ENCODE results near the gene RUNX2.

DNA sequence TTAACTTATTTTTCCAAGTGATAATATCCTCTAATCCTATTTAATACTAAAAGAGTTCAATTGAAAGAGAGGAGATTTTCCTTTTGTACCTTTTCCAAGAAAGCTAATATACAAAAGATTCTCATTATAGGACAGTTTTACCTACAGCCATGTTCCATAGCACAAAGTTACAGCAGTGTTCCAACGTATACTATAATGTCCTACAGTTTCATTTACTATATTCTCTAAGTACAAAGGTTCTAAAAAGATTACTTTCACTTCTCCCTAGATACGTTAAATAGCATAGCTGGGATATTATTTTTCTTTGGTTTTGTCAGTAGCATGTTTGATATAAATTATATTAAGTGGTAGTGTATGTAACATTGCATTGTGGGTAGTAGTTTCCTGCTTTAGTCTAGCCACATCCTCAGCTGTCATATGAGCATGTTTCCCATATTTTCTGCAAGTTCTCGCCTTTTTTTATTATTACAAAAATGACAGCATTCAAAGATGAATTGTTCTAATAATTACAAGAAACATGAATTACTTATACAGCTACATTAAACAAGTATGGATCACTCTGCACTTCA is 4.4 kb upstream of the RUNX2 start:
- TF ChIP-seq, protein P1, sequence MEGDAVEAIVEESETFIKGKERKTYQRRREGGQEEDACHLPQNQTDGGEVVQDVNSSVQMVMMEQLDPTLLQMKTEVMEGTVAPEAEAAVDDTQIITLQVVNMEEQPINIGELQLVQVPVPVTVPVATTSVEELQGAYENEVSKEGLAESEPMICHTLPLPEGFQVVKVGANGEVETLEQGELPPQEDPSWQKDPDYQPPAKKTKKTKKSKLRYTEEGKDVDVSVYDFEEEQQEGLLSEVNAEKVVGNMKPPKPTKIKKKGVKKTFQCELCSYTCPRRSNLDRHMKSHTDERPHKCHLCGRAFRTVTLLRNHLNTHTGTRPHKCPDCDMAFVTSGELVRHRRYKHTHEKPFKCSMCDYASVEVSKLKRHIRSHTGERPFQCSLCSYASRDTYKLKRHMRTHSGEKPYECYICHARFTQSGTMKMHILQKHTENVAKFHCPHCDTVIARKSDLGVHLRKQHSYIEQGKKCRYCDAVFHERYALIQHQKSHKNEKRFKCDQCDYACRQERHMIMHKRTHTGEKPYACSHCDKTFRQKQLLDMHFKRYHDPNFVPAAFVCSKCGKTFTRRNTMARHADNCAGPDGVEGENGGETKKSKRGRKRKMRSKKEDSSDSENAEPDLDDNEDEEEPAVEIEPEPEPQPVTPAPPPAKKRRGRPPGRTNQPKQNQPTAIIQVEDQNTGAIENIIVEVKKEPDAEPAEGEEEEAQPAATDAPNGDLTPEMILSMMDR (IDR thresholded peaks at IDR 0.05; ENCODE audit: poor library complexity), result no peak
- no peak for TF ChIP-seq EZH2phosphoT487 (IDR thresholded peaks at IDR 0.05; ENCODE audit: low read depth, severe bottlenecking, unreplicated experiment)
- no peak for TF ChIP-seq EZH2 (IDR thresholded peaks at IDR 0.05; ENCODE audit: borderline replicate concordance)

Data from hepatocyte (in vitro differentiated cells).